ENCODE data around the gene IFNL3. TPM values are rescaled to one million over a fixed set of nuclear protein-coding genes. Genes with fewer than 3 reads are reported as not detected.
"Not testable (repeated sequence)": the region's sequence is repeated elsewhere in the genome, so short reads cannot be mapped to it uniquely, and the experiment has no call there.

IFNL3 gene
- total and polyA plus RNA-seq, 9 of the 15 experiments (the other 6 are each of a cell fraction or from before 2014, with no cell fraction given): not detected

- H3K9ac ChIP-seq (ENCODE audit: insufficient read depth in 1 of 2, low read depth in 2 of 2, low read length in 2 of 2); intact Hi-C loops (cut with micrococcal nuclease); FAIRE-seq; H3K27ac ChIP-seq (ENCODE audit: extremely low read depth, low read depth, low read length); H3K9me1 ChIP-seq (ENCODE audit: control insufficient read depth, insufficient read depth, low read length); ATAC-seq; BruUV-seq (replicated peaks); H4K20me1 ChIP-seq (replicated peaks; ENCODE audit: control insufficient read depth, insufficient read depth, low read length); DNase-seq (ENCODE audit: extremely low read depth in 1 of 4, low spot score in 3 of 4); H3K4me2 ChIP-seq (ENCODE audit: insufficient read depth, low read length); H2AFZ ChIP-seq (ENCODE audit: low read depth, low read length); H3K79me2 ChIP-seq (ENCODE audit: control insufficient read depth, insufficient read depth, low read length); H3K36me3 ChIP-seq (ENCODE audit: control insufficient read depth, insufficient read depth, low read length); in situ Hi-C loops (cut with MboI); H3K4me1 ChIP-seq (replicated peaks in 1 of 2; ENCODE audit: control insufficient read depth in 2 of 2, insufficient read depth in 2 of 2, low read length in 2 of 2); H3K9me3 ChIP-seq (replicated peaks; ENCODE audit: control insufficient read depth, insufficient read depth, low read depth, low read length); H3K4me3 ChIP-seq; TF ChIP-seq REST (CRISPR knock-in tag; IDR thresholded peaks at IDR 0.05; ENCODE audit: low read depth): not testable (repeated sequence)
- POLR2A ChIA-PET: interaction anchor here (0.6 kb wide), 2 partner anchors 49 to 96 kb away, joined by 4 read pairs; no protein-coding TSS in a partner anchor
- peaks cover 0 to 18% of the 10 kb centered on the region in 2 experiments; a peak in 3 of 5 replicates for H3K27me3 ChIP-seq (ENCODE audit: control insufficient read depth in 2 of 2, insufficient read depth in 2 of 2, low read length in 2 of 2)
- WGBS (ENCODE audit: insufficient coverage, low coverage, missing lambda C conversion rate): under 1% methylated on average over 10 of the region's 10 CpGs
- CTCF ChIA-PET (ENCODE audit: low intra/inter-chr PET ratio): interaction anchor here (1.0 kb wide), 1 partner anchor 193 kb away, joined by 4 read pairs; the partner anchor contains the start of gene PLEKHG2
- TF ChIP-seq RAD21 (CRISPR knock-in tag; conservative IDR thresholded peaks at IDR 0.05 in 1 of 2, IDR thresholded peaks at IDR 0.05 in 1 of 2) (peak in 1 of 2 experiments; percentile 28; a peak in 2 of 4 replicates), CTCF (IDR thresholded peaks at IDR 0.05 in 2 of 3, conservative IDR thresholded peaks at IDR 0.05 in 1 of 3; ENCODE audit: insufficient read depth in 2 of 3, low read depth in 1 of 3, low read length in 3 of 3) (peak in 2 of 3 experiments; percentile 7 to 33; a peak in 1 of 6 replicates), REST (IDR thresholded peaks at IDR 0.05; ENCODE audit: borderline replicate concordance) (peak; percentile 34; the same call in 1 of the 2 replicates), ADNP (tag; IDR thresholded peaks at IDR 0.05) (0 out of 2 replicates have a peak, but pooled peaks have one; percentile 23)
Observed at GRCh38 chr19:39219108-39219507, 25.7 kb downstream of the IFNL3 start.
